Liver (tissue), 9 donors: ENCODE results near the gene PODNL1. TPM values are rescaled to one million over a fixed set of nuclear protein-coding genes. Genes with fewer than 3 reads are reported as not detected.

Source experiments
- DNase-seq: peaks from one replicate; pipeline ENCODE4 v3.0.0-alpha.2; 2017; ENCODE audit warnings: low spot score
- H3K27ac ChIP-seq, 2 donors: one replicate each; pipeline ENCODE4 v1.7.0; 2013; ENCODE audit warnings: inconsistent platforms in 2 of 2, low read length in 2 of 2, control low read depth in 1 of 2, low read depth in 1 of 2, mild to moderate bottlenecking in 1 of 2
- H3K27me3 ChIP-seq, 4 donors: one replicate each; pipeline versions ENCODE4 v1.6.1 to v1.7.0; 2013; ENCODE audit warnings: low read length in 3 of 4, inconsistent platforms in 1 of 4, mild to moderate bottlenecking in 1 of 4, moderate library complexity in 1 of 4; ENCODE audit not compliant: control insufficient read depth in 4 of 4, insufficient read depth in 4 of 4
- H3K36me3 ChIP-seq, 4 donors: one replicate each; pipeline versions ENCODE4 v1.6.1 to v1.7.0; 2013; ENCODE audit warnings: low read length in 3 of 4, mild to moderate bottlenecking in 3 of 4, low read depth in 1 of 4, moderate library complexity in 1 of 4; ENCODE audit not compliant: control insufficient read depth in 4 of 4, insufficient read depth in 3 of 4
- H3K4me1 ChIP-seq, 4 donors: one replicate each; pipeline versions ENCODE4 v1.6.1 to v1.7.0; 2013; ENCODE audit warnings: low read length in 3 of 4, mild to moderate bottlenecking in 3 of 4, moderate library complexity in 1 of 4; ENCODE audit not compliant: control insufficient read depth in 4 of 4, insufficient read depth in 4 of 4
- H3K4me3 ChIP-seq, 3 donors: one replicate each; pipeline versions ENCODE4 v1.6.1 to v1.7.0; 2013; ENCODE audit warnings: low read length in 3 of 3, control low read depth in 1 of 3, low read depth in 1 of 3, mild to moderate bottlenecking in 1 of 3
- H3K9ac ChIP-seq, 2 donors: one replicate each; pipeline ENCODE4 v1.7.0; 2013; ENCODE audit warnings: low read length in 2 of 2, mild to moderate bottlenecking in 2 of 2, moderate library complexity in 2 of 2, control low read depth in 1 of 2, low read depth in 1 of 2
- H3K9me3 ChIP-seq, 4 donors: one replicate each; pipeline versions ENCODE4 v1.6.1 to v1.7.0; 2013; ENCODE audit warnings: low read length in 3 of 4; ENCODE audit not compliant: control insufficient read depth in 4 of 4
- EGR1 ChIP-seq, 2 donors: IDR thresholded peaks; 2 replicates each; pipeline ENCODE4 v1.6.1; 2016 to 2018; ENCODE audit warnings: antibody characterized with exemption in 2 of 2, low read depth in 2 of 2
- FOXA1 ChIP-seq: IDR thresholded peaks from 2 replicates; pipeline ENCODE4 v1.6.1; 2016; ENCODE audit warnings: antibody characterized with exemption
- FOXA2 ChIP-seq: IDR thresholded peaks from 2 replicates; pipeline ENCODE4 v1.6.1; 2016; ENCODE audit warnings: antibody characterized with exemption
- GABPA ChIP-seq, 2 donors: IDR thresholded peaks in 1 of 2; conservative IDR thresholded peaks in 1 of 2; 2 replicates each; pipeline ENCODE4 v1.6.1; 2016; ENCODE audit warnings: antibody characterized with exemption in 2 of 2, mild to moderate bottlenecking in 1 of 2, moderate library complexity in 1 of 2
- HNF4A ChIP-seq, 2 donors: conservative IDR thresholded peaks; 2 replicates each; pipeline ENCODE4 v1.6.1; 2016; ENCODE audit warnings: antibody characterized with exemption in 2 of 2, mild to moderate bottlenecking in 2 of 2
- HNF4G ChIP-seq: IDR thresholded peaks from 2 replicates; pipeline ENCODE4 v1.6.1; 2016; ENCODE audit warnings: antibody characterized with exemption
- JUND ChIP-seq, 2 donors: IDR thresholded peaks; 2 replicates each; pipeline ENCODE4 v1.6.1; 2016; ENCODE audit warnings: antibody characterized with exemption in 2 of 2
- NR2F2 ChIP-seq: IDR thresholded peaks from 2 replicates; pipeline ENCODE4 v1.6.1; 2016; ENCODE audit warnings: antibody characterized with exemption
- RAD21 ChIP-seq, 2 donors: IDR thresholded peaks; 2 replicates each; pipeline ENCODE4 v1.6.1; 2016; ENCODE audit warnings: antibody characterized with exemption in 2 of 2, mild to moderate bottlenecking in 2 of 2
- REST ChIP-seq: IDR thresholded peaks from 2 replicates; pipeline ENCODE4 v1.6.1; 2016; ENCODE audit warnings: antibody characterized with exemption, mild to moderate bottlenecking
- RXRA ChIP-seq, 2 donors: IDR thresholded peaks; 2 replicates each; pipeline ENCODE4 v1.6.1; 2017 to 2018; ENCODE audit warnings: antibody characterized with exemption in 2 of 2, mild to moderate bottlenecking in 1 of 2
- SP1 ChIP-seq: IDR thresholded peaks from 2 replicates; pipeline ENCODE4 v1.6.1; 2018; ENCODE audit warnings: antibody characterized with exemption, mild to moderate bottlenecking
- TAF1 ChIP-seq: conservative IDR thresholded peaks from 2 replicates; pipeline ENCODE4 v1.6.1; 2016; ENCODE audit warnings: antibody characterized with exemption, mild to moderate bottlenecking
- YY1 ChIP-seq: IDR thresholded peaks from 2 replicates; pipeline ENCODE4 v1.6.1; 2016; ENCODE audit warnings: antibody characterized with exemption, mild to moderate bottlenecking
- WGBS: extraction: QIAGEN DNeasy Blood & Tissue Kit; methylation state at CpG from one replicate; pipeline ENCODE4 v1.1.7; 2013; 5-methylcytosine and 5-hydroxymethylcytosine counted together
- polyA plus RNA-seq, 2 donors: library from polyadenylated mRNA; stranded (reverse) in 1 of 2; unstranded in 1 of 2; fragments of 200-250 nt in 1 of 2; fragments of >200 nt in 1 of 2; fragmentation: Nextera tagmentation in 1 of 2; extraction: Ambion mirVana in 1 of 2; gene quantifications; one replicate each; pipeline versions ENCODE4 v1.2.1 to v1.2.3, GENCODE V29; 2013 to 2015
- total RNA-seq, 2 donors: library from RNA; depleted of rRNA; stranded (reverse); fragments of >200 nt; gene quantifications; one replicate each; pipeline ENCODE4 v1.2.3, GENCODE V29; 2014
- TF ChIP-seq, protein P1 (sequence below): IDR thresholded peaks from 2 replicates; pipeline ENCODE4 v1.6.1; 2016; ENCODE audit warnings: antibody characterized with exemption
- TF ChIP-seq, protein P2 (sequence below): fragments of 150-350 bp; IDR thresholded peaks from 2 replicates; pipeline ENCODE4 v1.5.1; 2017; ENCODE audit warnings: improper control_type of control experiment, low read depth, low read length; ENCODE audit not compliant: missing input control
- TF ChIP-seq, protein P3 (sequence below): IDR thresholded peaks from 2 replicates; pipeline ENCODE4 v1.6.1; 2016; ENCODE audit warnings: antibody characterized with exemption
- TF ChIP-seq, protein P4 (sequence below): IDR thresholded peaks from 2 replicates; pipeline ENCODE4 v1.6.1; 2016; ENCODE audit warnings: antibody characterized with exemption
- donor health status: healthy.
- donor health status: healthy.
- donor health status: healthy.
- donor health status: healthy.
- donor health status: healthy.

The PODNL1 gene
- total and polyA plus RNA-seq, 4 donors: 0.30 TPM; not detected in 3

DNA sequence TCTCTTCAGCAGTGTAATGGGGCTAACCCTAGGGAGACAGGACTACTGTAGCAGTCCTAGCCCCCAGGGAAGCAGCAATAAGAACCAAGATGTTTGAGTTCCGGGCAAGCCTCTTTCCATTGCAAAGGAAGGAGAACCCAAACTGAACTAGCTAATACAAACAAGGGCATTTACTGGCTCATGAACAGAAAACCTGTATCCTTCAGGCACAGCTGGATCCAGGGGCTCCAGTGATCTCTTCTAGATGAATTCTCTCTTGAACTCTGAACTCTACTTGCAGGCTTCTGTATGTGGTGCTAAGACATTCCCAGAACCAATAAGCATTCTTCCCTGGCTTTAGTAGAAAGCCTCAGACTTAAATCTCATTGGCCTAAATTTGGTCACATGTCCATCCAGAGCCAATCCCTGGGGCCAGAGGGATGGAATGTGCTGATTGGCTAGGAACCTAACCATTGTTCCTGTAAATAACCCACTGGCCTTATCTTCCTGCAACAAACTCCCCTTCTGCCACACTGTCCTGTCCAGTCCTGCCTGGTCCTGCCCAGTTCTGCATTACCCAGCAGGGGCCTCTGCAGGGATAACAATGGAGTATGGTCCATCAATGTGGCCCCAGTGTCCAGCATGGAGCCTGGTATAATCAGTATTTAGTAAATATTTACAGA lies 3.9 kb upstream of the PODNL1 start:
- TF ChIP-seq, protein P1, sequence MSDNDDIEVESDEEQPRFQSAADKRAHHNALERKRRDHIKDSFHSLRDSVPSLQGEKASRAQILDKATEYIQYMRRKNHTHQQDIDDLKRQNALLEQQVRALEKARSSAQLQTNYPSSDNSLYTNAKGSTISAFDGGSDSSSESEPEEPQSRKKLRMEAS: no peak
- TF ChIP-seq GABPA (IDR thresholded peaks at IDR 0.05 in 1 of 2, conservative IDR thresholded peaks at IDR 0.05 in 1 of 2) (no peak), REST (no peak), EGR1 (IDR thresholded peaks at IDR 0.05; ENCODE audit: low read depth in 2 of 2) (no peak), HNF4A (conservative IDR thresholded peaks at IDR 0.05) (no peak), YY1 (no peak), FOXA1 (no peak), NR2F2 (no peak), RXRA (IDR thresholded peaks at IDR 0.05) (no peak), JUND (IDR thresholded peaks at IDR 0.05) (no peak), TAF1 (no peak), HNF4G (no peak), RAD21 (IDR thresholded peaks at IDR 0.05) (no peak), SP1 (no peak), FOXA2 (no peak)
- TF ChIP-seq, protein P2, sequence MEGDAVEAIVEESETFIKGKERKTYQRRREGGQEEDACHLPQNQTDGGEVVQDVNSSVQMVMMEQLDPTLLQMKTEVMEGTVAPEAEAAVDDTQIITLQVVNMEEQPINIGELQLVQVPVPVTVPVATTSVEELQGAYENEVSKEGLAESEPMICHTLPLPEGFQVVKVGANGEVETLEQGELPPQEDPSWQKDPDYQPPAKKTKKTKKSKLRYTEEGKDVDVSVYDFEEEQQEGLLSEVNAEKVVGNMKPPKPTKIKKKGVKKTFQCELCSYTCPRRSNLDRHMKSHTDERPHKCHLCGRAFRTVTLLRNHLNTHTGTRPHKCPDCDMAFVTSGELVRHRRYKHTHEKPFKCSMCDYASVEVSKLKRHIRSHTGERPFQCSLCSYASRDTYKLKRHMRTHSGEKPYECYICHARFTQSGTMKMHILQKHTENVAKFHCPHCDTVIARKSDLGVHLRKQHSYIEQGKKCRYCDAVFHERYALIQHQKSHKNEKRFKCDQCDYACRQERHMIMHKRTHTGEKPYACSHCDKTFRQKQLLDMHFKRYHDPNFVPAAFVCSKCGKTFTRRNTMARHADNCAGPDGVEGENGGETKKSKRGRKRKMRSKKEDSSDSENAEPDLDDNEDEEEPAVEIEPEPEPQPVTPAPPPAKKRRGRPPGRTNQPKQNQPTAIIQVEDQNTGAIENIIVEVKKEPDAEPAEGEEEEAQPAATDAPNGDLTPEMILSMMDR: no peak
- TF ChIP-seq, protein P3, sequence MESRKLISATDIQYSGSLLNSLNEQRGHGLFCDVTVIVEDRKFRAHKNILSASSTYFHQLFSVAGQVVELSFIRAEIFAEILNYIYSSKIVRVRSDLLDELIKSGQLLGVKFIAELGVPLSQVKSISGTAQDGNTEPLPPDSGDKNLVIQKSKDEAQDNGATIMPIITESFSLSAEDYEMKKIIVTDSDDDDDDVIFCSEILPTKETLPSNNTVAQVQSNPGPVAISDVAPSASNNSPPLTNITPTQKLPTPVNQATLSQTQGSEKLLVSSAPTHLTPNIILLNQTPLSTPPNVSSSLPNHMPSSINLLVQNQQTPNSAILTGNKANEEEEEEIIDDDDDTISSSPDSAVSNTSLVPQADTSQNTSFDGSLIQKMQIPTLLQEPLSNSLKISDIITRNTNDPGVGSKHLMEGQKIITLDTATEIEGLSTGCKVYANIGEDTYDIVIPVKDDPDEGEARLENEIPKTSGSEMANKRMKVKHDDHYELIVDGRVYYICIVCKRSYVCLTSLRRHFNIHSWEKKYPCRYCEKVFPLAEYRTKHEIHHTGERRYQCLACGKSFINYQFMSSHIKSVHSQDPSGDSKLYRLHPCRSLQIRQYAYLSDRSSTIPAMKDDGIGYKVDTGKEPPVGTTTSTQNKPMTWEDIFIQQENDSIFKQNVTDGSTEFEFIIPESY: no peak
- TF ChIP-seq, protein P4, sequence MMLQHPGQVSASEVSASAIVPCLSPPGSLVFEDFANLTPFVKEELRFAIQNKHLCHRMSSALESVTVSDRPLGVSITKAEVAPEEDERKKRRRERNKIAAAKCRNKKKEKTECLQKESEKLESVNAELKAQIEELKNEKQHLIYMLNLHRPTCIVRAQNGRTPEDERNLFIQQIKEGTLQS: no peak
- WGBS: 98% methylated on average over 1 of the region's 1 CpG

More for the DNA sequence above, 3.9 kb upstream of the PODNL1 start:
- peaks cover 0 to 3% (median 0%) of the 10 kb centered on the region in 4 donors for H3K27me3 ChIP-seq
- H3K4me1 ChIP-seq: no peaks in the 10 kb centered on the region
- no peaks in the 10 kb centered on the region for H3K36me3 ChIP-seq
- DNase-seq: no peak
- no peak overlapping the region for H3K27ac ChIP-seq
- no peak overlapping the region for H3K4me3 ChIP-seq
- H3K9ac ChIP-seq: no peak overlapping the region
- no peaks in the 10 kb centered on the region for H3K9me3 ChIP-seq
